ENCODE results near the gene BPIFB6. TPM values are rescaled to one million over a fixed set of nuclear protein-coding genes. Genes with fewer than 3 reads are reported as not detected.
"Not testable (repeated sequence)": the region's sequence is repeated elsewhere in the genome, so short reads cannot be mapped to it uniquely, and the experiment has no call there.

The BPIFB6 gene
- total RNA-seq, 1 donor from 2014 or later, result not detected

DNA sequence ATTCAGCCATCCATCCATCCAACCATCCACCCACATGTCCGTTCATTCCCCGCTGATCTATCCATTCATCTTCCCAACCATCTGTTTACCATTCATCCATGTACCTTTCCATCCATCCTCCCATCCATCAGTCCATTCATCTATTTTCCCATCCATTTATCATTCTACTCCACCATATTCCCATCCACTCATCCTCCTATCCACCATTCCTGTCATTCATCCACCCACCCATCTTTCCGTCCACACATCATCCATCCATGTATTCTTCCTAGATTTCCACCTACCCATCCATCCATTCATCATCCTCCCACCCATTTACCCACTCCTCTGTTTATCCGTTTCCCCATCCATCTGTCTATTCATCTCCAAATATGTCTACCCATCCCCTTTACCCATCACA, 6.8 kb downstream of the BPIFB6 start:
- Mint-ChIP-seq H3K27me3 (ENCODE audit: insufficient read depth) (no peaks in the 10 kb centered on the region), H3K36me3 (ENCODE audit: low read depth) (no peaks in the 10 kb centered on the region), H3K4me1 (ENCODE audit: low read depth) (no peaks in the 10 kb centered on the region), H3K4me3 (no peak overlapping the region), H3K27ac (peak overlapping the region; percentile 11), H3K9me3 (no peaks in the 10 kb centered on the region)
- DNase-seq (ENCODE audit: low spot score), result no peak
- intact Hi-C loops (cut with micrococcal nuclease), result no loop called here

GRCh38 chr20:33042430-33042829, 11.0 kb downstream of the BPIFB6 start:
- no peaks in the 10 kb centered on the region for H3K27me3 Mint-ChIP-seq (ENCODE audit: insufficient read depth)
- intact Hi-C loops (cut with micrococcal nuclease), result no loop called here
- no peak for DNase-seq (ENCODE audit: low spot score)
- H3K4me1 Mint-ChIP-seq (ENCODE audit: low read depth), result no peaks in the 10 kb centered on the region
- H3K27ac Mint-ChIP-seq, result no peak overlapping the region
- no peak overlapping the region for H3K4me3 Mint-ChIP-seq
- H3K36me3 Mint-ChIP-seq (ENCODE audit: low read depth), result no peaks in the 10 kb centered on the region
- H3K9me3 Mint-ChIP-seq, result peaks cover 19% of the 10 kb centered on the region

GRCh38 chr20:33042983-33043730, 11.7 kb downstream of the BPIFB6 start:
- intact Hi-C loops (cut with micrococcal nuclease), result no loop called here
- H3K4me3 Mint-ChIP-seq, result no peak overlapping the region
- no peaks in the 10 kb centered on the region for H3K4me1 Mint-ChIP-seq (ENCODE audit: low read depth)
- H3K27me3 Mint-ChIP-seq (ENCODE audit: insufficient read depth), result no peaks in the 10 kb centered on the region
- H3K9me3 Mint-ChIP-seq, result peaks cover 19% of the 10 kb centered on the region
- H3K36me3 Mint-ChIP-seq (ENCODE audit: low read depth), result no peaks in the 10 kb centered on the region
- DNase-seq (ENCODE audit: low spot score), result no peak
- no peak overlapping the region for H3K27ac Mint-ChIP-seq

- intact Hi-C loops (cut with micrococcal nuclease), result no loop called here
- H3K27ac Mint-ChIP-seq, result no peak overlapping the region
Measured at GRCh38 chr20:33043731-33044181, 12.3 kb downstream of the BPIFB6 start.

GRCh38 chr20:33045129-33045721, 13.8 kb downstream of the BPIFB6 start:
- H3K27ac Mint-ChIP-seq; DNase-seq (ENCODE audit: low spot score); intact Hi-C loops (cut with micrococcal nuclease); H3K4me3 Mint-ChIP-seq; H3K27me3 Mint-ChIP-seq (ENCODE audit: insufficient read depth); H3K4me1 Mint-ChIP-seq (ENCODE audit: low read depth); H3K36me3 Mint-ChIP-seq (ENCODE audit: low read depth): not testable (repeated sequence)
- H3K9me3 Mint-ChIP-seq, result peaks cover 19% of the 10 kb centered on the region

More at GRCh38 chr20:33043731-33044181, 12.3 kb downstream of the BPIFB6 start:
- Mint-ChIP-seq H3K9me3 (peaks cover 19% of the 10 kb centered on the region), H3K4me3 (no peak overlapping the region), H3K27me3 (ENCODE audit: insufficient read depth) (no peaks in the 10 kb centered on the region), H3K36me3 (ENCODE audit: low read depth) (no peaks in the 10 kb centered on the region), H3K4me1 (ENCODE audit: low read depth) (no peaks in the 10 kb centered on the region)
- no peak for DNase-seq (ENCODE audit: low spot score)

DNA sequence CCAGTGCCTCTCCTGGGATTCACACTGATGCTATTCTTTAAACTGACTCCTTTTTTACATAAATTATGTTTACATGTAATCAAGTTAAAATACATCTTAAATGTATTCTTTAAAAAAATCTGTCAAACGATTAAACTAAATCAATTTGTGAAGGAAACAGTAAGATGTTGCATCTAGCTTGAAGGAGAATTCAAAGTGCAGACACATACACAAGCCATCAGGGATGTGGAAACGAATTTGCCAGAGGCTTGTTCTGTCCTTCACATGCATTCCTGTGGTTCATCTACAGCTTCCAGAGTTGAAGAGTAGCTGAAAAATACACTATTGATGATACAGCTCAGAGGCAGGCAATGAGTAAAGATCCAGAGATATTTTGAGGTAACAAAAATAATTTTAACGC, 15.0 kb downstream of the BPIFB6 start:
- Mint-ChIP-seq H3K4me3 (no peak overlapping the region), H3K9me3 (peaks cover 19% of the 10 kb centered on the region), H3K36me3 (ENCODE audit: low read depth) (no peaks in the 10 kb centered on the region), H3K27me3 (ENCODE audit: insufficient read depth) (no peaks in the 10 kb centered on the region), H3K4me1 (ENCODE audit: low read depth) (no peaks in the 10 kb centered on the region), H3K27ac (no peak overlapping the region)
- DNase-seq (ENCODE audit: low spot score), result no peak
- intact Hi-C loops (cut with micrococcal nuclease), result no loop called here

- Mint-ChIP-seq H3K27ac (no peak overlapping the region), H3K27me3 (ENCODE audit: insufficient read depth) (peaks cover 4% of the 10 kb centered on the region), H3K4me3 (no peak overlapping the region), H3K4me1 (ENCODE audit: low read depth) (no peaks in the 10 kb centered on the region), H3K9me3 (peaks cover 4% of the 10 kb centered on the region), H3K36me3 (ENCODE audit: low read depth) (no peaks in the 10 kb centered on the region)
- DNase-seq (ENCODE audit: low spot score), result no peak
- intact Hi-C loops (cut with micrococcal nuclease), result no loop called here
Measured at GRCh38 chr20:33051333-33051732, 19.9 kb downstream of the BPIFB6 start.

GRCh38 chr20:33053291-33054106, 22.1 kb downstream of the BPIFB6 start, which contains the start of gene BPIFB3:
Gene BPIFB3, plus strand, starts transcription at chr20:33053903. Its CDS starts 1,533 bp downstream, at chr20:33055436.
- H3K27me3 Mint-ChIP-seq (ENCODE audit: insufficient read depth), result peaks cover 4% of the 10 kb centered on the region
- H3K4me1 Mint-ChIP-seq (ENCODE audit: low read depth), result no peaks in the 10 kb centered on the region
- intact Hi-C loops (cut with micrococcal nuclease), result no loop called here
- no peaks in the 10 kb centered on the region for H3K36me3 Mint-ChIP-seq (ENCODE audit: low read depth)
- H3K9me3 Mint-ChIP-seq, result no peaks in the 10 kb centered on the region
- no peak within 1 kb of the TSS for H3K27ac Mint-ChIP-seq
- DNase-seq (ENCODE audit: low spot score), result no peak
- H3K4me3 Mint-ChIP-seq, result no peak within 1 kb of the TSS

- intact Hi-C loops (cut with micrococcal nuclease), result no loop called here
- Mint-ChIP-seq H3K4me1 (ENCODE audit: low read depth) (no peaks in the 10 kb centered on the region), H3K9me3 (no peaks in the 10 kb centered on the region), H3K4me3 (no peak overlapping the region), H3K27me3 (ENCODE audit: insufficient read depth) (peaks cover 4% of the 10 kb centered on the region), H3K36me3 (ENCODE audit: low read depth) (no peaks in the 10 kb centered on the region), H3K27ac (no peak overlapping the region)
- no peak for DNase-seq (ENCODE audit: low spot score)
Measured at GRCh38 chr20:33054381-33054780, 22.9 kb downstream of the BPIFB6 start.

DNA sequence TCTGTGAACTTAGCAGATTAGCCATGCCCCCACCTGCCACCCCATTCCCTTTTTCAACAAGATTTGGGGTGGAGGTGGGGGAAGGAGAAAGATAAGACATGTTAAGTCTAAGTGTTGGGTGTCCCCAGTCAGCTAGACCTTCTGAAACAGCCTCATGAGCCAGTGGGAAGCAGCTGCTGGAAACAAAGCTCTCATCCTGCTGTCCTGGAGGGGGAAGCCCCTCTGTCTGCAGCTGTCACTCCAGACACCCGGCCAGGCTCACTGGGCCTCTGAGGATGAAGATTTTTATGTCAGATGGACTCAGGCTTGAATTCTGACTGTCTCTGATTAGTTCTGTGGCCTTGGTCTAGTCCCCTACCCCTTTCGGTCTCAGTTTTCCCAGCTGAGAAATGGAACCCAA, 23.3 kb downstream of the BPIFB6 start:
- Mint-ChIP-seq H3K4me3 (no peak overlapping the region), H3K27ac (no peak overlapping the region), H3K36me3 (ENCODE audit: low read depth) (no peaks in the 10 kb centered on the region), H3K27me3 (ENCODE audit: insufficient read depth) (peaks cover 4% of the 10 kb centered on the region), H3K4me1 (ENCODE audit: low read depth) (no peaks in the 10 kb centered on the region), H3K9me3 (no peaks in the 10 kb centered on the region)
- intact Hi-C loops (cut with micrococcal nuclease), result no loop called here
- no peak for DNase-seq (ENCODE audit: low spot score)

DNA sequence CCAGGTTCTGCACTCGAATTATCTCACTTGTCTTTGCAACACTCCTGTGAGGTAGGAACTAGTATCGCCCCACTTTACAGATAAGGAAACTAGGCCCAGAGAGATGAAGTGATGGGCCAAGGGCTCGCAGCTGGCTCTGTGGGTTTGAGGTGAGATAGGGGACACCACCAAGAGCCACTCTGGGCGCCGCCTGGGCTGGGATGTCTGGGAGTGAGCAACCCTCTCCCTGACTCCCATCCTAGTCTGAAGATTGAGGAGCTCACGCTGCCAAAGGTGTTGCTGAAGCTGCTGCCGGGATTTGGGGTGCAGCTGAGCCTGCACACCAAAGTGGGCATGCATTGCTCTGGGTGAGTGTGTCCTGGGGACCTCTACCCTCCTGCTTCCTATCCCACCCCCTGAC, 27.7 kb downstream of the BPIFB6 start:
- no peak for DNase-seq (ENCODE audit: low spot score)
- Mint-ChIP-seq H3K4me1 (ENCODE audit: low read depth) (no peaks in the 10 kb centered on the region), H3K9me3 (no peaks in the 10 kb centered on the region), H3K27ac (no peak overlapping the region), H3K4me3 (no peak overlapping the region), H3K27me3 (ENCODE audit: insufficient read depth) (peaks cover 4% of the 10 kb centered on the region), H3K36me3 (ENCODE audit: low read depth) (no peaks in the 10 kb centered on the region)
- intact Hi-C loops (cut with micrococcal nuclease), result no loop called here

DNA sequence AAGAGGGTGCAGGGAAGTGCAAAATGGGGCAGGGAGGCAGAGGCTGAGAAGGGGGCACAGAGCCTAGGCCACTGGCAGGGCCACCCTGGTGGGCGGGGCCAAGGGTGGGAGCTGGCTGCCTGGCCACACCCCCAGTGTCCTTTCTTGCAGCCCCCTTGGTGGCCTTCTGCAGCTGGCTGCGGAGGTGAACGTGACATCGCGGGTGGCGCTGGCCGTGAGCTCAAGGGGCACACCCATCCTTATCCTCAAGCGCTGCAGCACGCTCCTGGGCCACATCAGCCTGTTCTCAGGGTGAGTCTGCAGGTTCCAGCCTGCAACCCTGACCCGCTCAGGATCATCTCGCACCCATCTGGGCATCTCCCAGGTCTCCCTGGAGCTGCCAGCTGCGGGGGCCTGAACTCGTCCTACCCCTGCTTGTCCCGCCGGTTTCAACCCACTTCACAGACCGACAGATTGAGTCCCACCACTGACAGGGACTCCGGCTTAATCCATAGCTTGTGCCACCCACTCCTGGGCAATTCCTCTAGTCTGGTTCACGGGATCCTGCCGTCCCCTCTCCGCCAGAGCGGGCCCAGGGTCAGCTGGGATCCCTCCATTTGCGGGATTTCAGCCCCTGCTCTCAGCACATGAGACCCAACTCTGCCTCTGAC, 28.4 kb downstream of the BPIFB6 start:
- H3K36me3 Mint-ChIP-seq (ENCODE audit: low read depth), result no peaks in the 10 kb centered on the region
- H3K4me1 Mint-ChIP-seq (ENCODE audit: low read depth), result no peaks in the 10 kb centered on the region
- peaks cover 4% of the 10 kb centered on the region for H3K27me3 Mint-ChIP-seq (ENCODE audit: insufficient read depth)
- no peak overlapping the region for H3K27ac Mint-ChIP-seq
- intact Hi-C loops (cut with micrococcal nuclease), result no loop called here
- no peaks in the 10 kb centered on the region for H3K9me3 Mint-ChIP-seq
- no peak overlapping the region for H3K4me3 Mint-ChIP-seq
- no peak for DNase-seq (ENCODE audit: low spot score)

Measured in activated T-helper 1 cell treated with anti-CD3 and anti-CD28 coated beads, Interleukin-12 subunit alpha, Interleukin-12 subunit beta, Interleukin-2, Interleukin-4 antibody, amounts not matched to agents 30 ng/mL and 10 ng/mL and 1 ng/mL, durations not matched to agents 14 hours and 24 hours and 36 hours (primary cell).